Stimulated activated naive B cell treated with anti-CD40 and anti-IgM and Interleukin-4, amounts not matched to agents 10 μg/mL and 1 μg/mL and 100 μg/mL, for 72 hours (primary cell): Measurements from ENCODE around the gene AREL1.

Source experiments
- ATAC-seq, 2 donors: fragments of 150-1000 bp; cut with Tn5 transposase; replicated peaks; 2 replicates each; pipeline ENCODE4 v1.10.0; 2021; ENCODE audit warnings: moderate library complexity in 1 of 2
- DNase-seq: peaks from one replicate; pipeline ENCODE4 v3.0.0; 2021
- H3K27ac Mint-ChIP-seq: one replicate; pipeline ENCODE4 v1.8.0; 2022; ENCODE audit warnings: mild to moderate bottlenecking, mixed read lengths
- H3K27me3 Mint-ChIP-seq, 2 donors: one replicate each; pipeline ENCODE4 v1.8.0; 2022; ENCODE audit warnings: mixed read lengths in 2 of 2
- H3K36me3 Mint-ChIP-seq, 2 donors: one replicate each; pipeline ENCODE4 v1.8.0; 2022; ENCODE audit warnings: mixed read lengths in 2 of 2, mild to moderate bottlenecking in 1 of 2
- H3K4me1 Mint-ChIP-seq, 2 donors: one replicate each; pipeline ENCODE4 v1.8.0; 2022; ENCODE audit warnings: mixed read lengths in 2 of 2, mild to moderate bottlenecking in 1 of 2
- H3K4me3 Mint-ChIP-seq, 2 donors: one replicate each; pipeline ENCODE4 v1.8.0; 2022; ENCODE audit warnings: mild to moderate bottlenecking in 2 of 2, mixed read lengths in 2 of 2, moderate library complexity in 1 of 2
- H3K9me3 Mint-ChIP-seq, 2 donors: one replicate each; pipeline ENCODE4 v1.8.0; 2022; ENCODE audit warnings: mixed read lengths in 2 of 2, mild to moderate bottlenecking in 1 of 2

The AREL1 gene

GRCh38 chr14:74685921-74686678 is 26.8 kb downstream of the AREL1 start:
- no peaks in the 10 kb centered on the region for H3K27me3 Mint-ChIP-seq
- no peak overlapping the region for H3K27ac Mint-ChIP-seq
- peaks cover 29 to 31% of the 10 kb centered on the region in 2 donors for H3K4me1 Mint-ChIP-seq
- peaks cover 45 to 71% of the 10 kb centered on the region in 2 donors for H3K36me3 Mint-ChIP-seq
- H3K9me3 Mint-ChIP-seq: no peaks in the 10 kb centered on the region
- H3K4me3 Mint-ChIP-seq: no peak overlapping the region
- ATAC-seq: no peak
- no peak for DNase-seq

- H3K27me3 Mint-ChIP-seq: no peaks in the 10 kb centered on the region
- H3K27ac Mint-ChIP-seq: no peak overlapping the region
- H3K4me3 Mint-ChIP-seq: peak overlapping the region in 1 of 2 donors; percentile 15
- H3K36me3 Mint-ChIP-seq: peaks cover 46 to 72% of the 10 kb centered on the region in 2 donors
- H3K4me1 Mint-ChIP-seq: peaks cover 31 to 38% of the 10 kb centered on the region in 2 donors
- DNase-seq (no peak), ATAC-seq (peak in 1 of 2 donors; percentile 24)
- H3K9me3 Mint-ChIP-seq: no peaks in the 10 kb centered on the region
These were observed 27.8 kb downstream of the AREL1 start for GRCh38 chr14:74685056-74685455.

DNA sequence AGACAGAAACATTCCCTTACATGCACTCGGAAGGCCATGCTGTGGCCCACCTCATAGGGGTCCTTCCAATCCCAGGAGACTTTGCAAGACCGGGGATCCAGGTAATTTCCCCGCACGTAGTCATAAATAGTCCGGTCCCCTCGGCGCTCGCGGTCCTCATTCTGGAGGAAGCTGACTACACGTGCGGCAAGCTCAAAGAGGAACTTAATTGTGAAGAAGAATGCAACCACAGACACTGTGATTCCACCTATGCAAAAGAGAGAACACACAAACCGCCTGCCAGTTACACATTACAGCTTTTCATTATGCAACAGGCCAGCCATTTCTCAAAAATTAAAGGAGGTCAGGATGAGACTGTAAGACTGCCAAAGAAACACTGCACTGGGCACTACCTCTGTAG is 28.4 kb downstream of the AREL1 start:
- ATAC-seq (peak; percentile 97 to 99), DNase-seq (peak; percentile 39)
- H3K4me3 Mint-ChIP-seq: peak overlapping the region in 1 of 2 donors; percentile 16
- peaks cover 31 to 38% of the 10 kb centered on the region in 2 donors for H3K4me1 Mint-ChIP-seq
- H3K9me3 Mint-ChIP-seq: no peaks in the 10 kb centered on the region
- H3K36me3 Mint-ChIP-seq: peaks cover 48 to 76% of the 10 kb centered on the region in 2 donors
- H3K27ac Mint-ChIP-seq: no peak overlapping the region
- no peaks in the 10 kb centered on the region for H3K27me3 Mint-ChIP-seq

DNA sequence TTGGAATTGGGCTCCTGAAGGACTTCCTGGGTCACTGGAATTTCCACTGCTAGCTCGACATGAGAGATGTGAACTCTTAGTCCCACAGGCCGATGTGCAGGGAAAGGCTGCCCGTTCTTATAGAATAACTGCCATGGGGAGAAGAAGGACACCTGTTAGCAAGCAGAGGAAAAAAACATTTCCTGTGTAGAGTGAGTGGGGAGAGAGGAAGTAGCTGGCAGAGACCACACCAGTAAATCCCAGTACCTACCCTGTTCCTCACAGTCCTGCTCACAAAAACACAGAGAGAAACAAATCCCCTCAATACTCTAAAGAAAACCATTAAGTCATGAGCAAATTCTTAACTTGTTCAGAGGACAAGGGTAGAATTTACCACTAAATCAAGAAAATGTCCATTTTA is 29.5 kb downstream of the AREL1 start:
- DNase-seq (no peak), ATAC-seq (no peak)
- Mint-ChIP-seq H3K4me3 (no peak overlapping the region), H3K9me3 (no peaks in the 10 kb centered on the region), H3K27me3 (no peaks in the 10 kb centered on the region), H3K27ac (no peak overlapping the region), H3K4me1 (peaks cover 26 to 38% of the 10 kb centered on the region in 2 donors), H3K36me3 (peaks cover 46 to 75% of the 10 kb centered on the region in 2 donors)

DNA sequence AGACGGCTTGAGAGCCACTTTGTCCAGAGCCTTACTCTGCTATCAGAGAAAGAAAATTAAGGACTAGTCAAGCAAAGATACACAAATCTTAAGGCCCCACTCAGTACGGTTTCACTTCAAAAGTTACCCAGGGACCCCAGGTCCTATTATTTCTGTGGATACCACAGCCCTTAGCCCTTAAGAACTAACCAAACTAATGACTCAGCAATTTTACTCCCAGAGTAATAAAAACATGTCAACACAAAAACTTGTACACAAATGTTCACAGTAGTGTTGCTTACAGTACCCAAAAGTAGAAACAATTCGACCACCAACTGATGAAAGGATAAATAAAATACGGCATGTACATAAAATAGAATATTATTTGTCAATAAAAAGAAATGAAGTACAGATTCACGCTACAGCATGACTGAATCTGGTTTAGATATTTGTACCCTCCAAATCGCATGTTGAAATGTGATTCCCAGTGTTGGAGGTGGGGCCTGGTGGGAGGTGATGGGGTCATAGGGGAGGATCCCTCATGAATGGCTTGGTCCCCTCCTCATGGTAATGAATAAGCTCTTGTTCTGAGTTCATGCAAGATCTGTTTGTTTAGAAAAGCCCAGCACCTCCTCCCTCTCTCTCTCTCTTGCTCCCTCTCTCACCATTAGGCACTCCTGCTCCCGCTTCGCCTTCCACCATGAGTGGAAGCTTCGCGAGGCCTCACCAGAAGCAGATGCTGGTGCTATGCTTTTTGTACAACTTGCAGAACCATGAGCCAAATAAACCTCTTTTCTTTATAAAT is 30.5 kb downstream of the AREL1 start:
- Mint-ChIP-seq H3K27ac (no peak overlapping the region), H3K9me3 (no peaks in the 10 kb centered on the region), H3K4me3 (no peak overlapping the region), H3K27me3 (no peaks in the 10 kb centered on the region), H3K4me1 (peaks cover 24 to 38% of the 10 kb centered on the region in 2 donors), H3K36me3 (peaks cover 41 to 70% of the 10 kb centered on the region in 2 donors)
- no peak for ATAC-seq
- DNase-seq: no peak

DNA sequence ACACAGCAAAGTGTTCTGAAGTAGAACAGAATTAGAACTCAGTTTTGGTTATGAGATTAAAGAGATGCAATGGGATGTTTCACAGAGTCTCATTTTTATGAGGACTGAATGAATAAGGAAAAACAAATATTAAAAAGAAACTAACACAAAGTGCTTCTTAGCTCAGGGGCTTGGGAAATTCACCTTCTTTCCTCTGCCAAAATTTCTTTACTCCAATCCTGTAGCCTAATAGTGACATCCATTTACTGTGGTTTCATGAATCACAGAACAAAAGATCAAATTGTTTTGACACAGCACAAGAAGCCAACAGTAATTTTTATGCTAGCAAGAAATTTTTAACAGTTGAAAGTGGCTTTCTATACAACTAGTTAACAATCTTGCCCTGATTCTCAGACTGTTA is 37.7 kb downstream of the AREL1 start:
- no peak for ATAC-seq
- no peak for DNase-seq
- H3K9me3 Mint-ChIP-seq: no peaks in the 10 kb centered on the region
- H3K4me3 Mint-ChIP-seq: no peak overlapping the region
- H3K4me1 Mint-ChIP-seq: peaks cover 0 to under 1% of the 10 kb centered on the region in 2 donors
- no peaks in the 10 kb centered on the region for H3K27me3 Mint-ChIP-seq
- no peak overlapping the region for H3K27ac Mint-ChIP-seq
- H3K36me3 Mint-ChIP-seq: peaks cover 32 to 55% of the 10 kb centered on the region in 2 donors

DNA sequence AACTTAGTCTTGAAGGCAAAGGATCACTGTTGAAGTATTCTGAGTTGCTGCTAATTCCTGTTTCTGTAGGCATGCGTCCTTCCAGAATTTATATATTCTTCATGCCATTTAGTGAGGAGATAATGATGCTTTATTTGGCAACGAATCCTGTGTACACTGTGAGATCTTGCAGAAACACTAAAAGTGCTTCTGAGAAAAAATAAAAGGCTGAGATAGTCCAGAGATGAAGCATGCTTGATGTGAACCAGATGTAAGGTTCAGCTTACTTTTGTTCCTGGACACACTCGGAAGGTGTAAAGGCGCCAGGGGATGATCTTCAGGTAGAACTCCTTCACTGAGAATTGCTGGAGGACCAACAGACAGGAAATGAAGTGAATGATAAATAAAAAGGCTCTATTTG is 39.1 kb downstream of the AREL1 start:
- Mint-ChIP-seq H3K27me3 (no peaks in the 10 kb centered on the region), H3K36me3 (peaks cover 34 to 54% of the 10 kb centered on the region in 2 donors)
- no peak for DNase-seq

DNA sequence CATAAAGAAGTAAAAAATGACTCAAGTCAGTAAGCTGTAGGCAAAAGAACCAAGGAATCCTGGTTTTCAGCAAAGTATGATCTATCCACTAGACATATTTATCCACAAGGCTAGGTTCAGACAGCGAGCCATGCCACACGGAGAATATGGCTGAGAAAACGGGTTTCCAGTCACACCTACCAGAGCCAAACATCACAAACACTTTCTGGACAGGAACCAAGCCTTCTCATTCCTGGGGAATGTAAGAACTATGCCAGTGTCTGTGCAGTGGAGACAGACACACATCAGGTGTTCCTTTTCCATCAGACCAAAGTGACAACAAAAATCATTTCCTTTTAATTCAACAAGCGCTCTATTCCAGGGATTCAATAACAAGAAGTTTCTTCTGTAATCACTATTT is 41.1 kb downstream of the AREL1 start:
- ATAC-seq: no peak
- H3K27ac Mint-ChIP-seq: no peak overlapping the region
- DNase-seq: no peak

More for the DNA sequence above, 39.1 kb downstream of the AREL1 start:
- H3K4me1 Mint-ChIP-seq: no peaks in the 10 kb centered on the region
- no peak overlapping the region for H3K4me3 Mint-ChIP-seq
- H3K27ac Mint-ChIP-seq: no peak overlapping the region
- ATAC-seq: no peak
- no peaks in the 10 kb centered on the region for H3K9me3 Mint-ChIP-seq

DNA sequence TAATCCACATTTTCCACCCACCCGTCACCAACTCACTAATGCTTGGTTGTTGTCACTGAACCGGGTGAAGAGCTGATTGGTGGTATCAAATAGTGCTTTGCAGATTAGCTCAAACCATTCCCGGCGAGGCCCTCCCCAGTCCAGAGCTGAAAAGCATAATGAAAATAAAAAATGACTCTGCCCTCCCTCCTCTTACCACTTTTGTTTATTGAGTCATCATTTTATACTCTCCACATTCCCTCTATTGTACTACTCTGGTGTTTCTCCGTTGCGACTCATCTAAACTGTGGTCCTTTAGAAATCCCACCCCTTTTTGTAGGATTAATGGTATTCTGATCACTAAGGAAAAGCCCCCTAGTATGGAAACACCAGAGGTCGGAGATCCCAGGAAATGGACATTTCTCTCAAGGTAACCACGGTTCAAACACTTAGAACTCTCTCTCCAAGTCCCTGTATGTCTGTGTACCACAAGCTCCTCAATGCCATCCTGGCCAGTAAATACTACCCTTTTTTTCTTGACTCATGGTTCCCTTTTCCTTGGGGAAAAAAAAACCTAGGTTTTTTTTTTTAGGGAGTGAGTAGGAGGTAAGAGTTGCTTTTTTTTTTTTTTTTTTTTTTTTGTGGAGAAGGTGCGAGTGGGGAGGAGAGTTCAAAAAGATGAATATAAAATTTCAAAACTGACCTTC is 42.0 kb downstream of the AREL1 start:
- ATAC-seq (no peak), DNase-seq (no peak)
- Mint-ChIP-seq H3K27me3 (no peaks in the 10 kb centered on the region), H3K4me3 (no peak overlapping the region), H3K36me3 (peaks cover 34 to 62% of the 10 kb centered on the region in 2 donors), H3K4me1 (no peaks in the 10 kb centered on the region), H3K27ac (no peak overlapping the region), H3K9me3 (no peaks in the 10 kb centered on the region)

More for the DNA sequence above, 41.1 kb downstream of the AREL1 start:
- Mint-ChIP-seq H3K4me1 (no peaks in the 10 kb centered on the region), H3K4me3 (no peak overlapping the region), H3K36me3 (peaks cover 37 to 59% of the 10 kb centered on the region in 2 donors), H3K9me3 (no peaks in the 10 kb centered on the region), H3K27me3 (no peaks in the 10 kb centered on the region)

- Mint-ChIP-seq H3K4me3 (no peak overlapping the region), H3K27me3 (no peaks in the 10 kb centered on the region), H3K9me3 (no peaks in the 10 kb centered on the region), H3K4me1 (no peaks in the 10 kb centered on the region), H3K36me3 (peaks cover 34 to 55% of the 10 kb centered on the region in 2 donors), H3K27ac (no peak overlapping the region)
- ATAC-seq (no peak), DNase-seq (no peak)
These were observed 43.0 kb downstream of the AREL1 start for GRCh38 chr14:74669846-74670245.

GRCh38 chr14:74669256-74669655 is 43.6 kb downstream of the AREL1 start:
- H3K9me3 Mint-ChIP-seq: no peaks in the 10 kb centered on the region
- no peak overlapping the region for H3K27ac Mint-ChIP-seq
- H3K36me3 Mint-ChIP-seq: peaks cover 38 to 55% of the 10 kb centered on the region in 2 donors
- no peaks in the 10 kb centered on the region for H3K4me1 Mint-ChIP-seq
- H3K4me3 Mint-ChIP-seq: no peak overlapping the region
- ATAC-seq (no peak), DNase-seq (no peak)
- no peaks in the 10 kb centered on the region for H3K27me3 Mint-ChIP-seq

DNA sequence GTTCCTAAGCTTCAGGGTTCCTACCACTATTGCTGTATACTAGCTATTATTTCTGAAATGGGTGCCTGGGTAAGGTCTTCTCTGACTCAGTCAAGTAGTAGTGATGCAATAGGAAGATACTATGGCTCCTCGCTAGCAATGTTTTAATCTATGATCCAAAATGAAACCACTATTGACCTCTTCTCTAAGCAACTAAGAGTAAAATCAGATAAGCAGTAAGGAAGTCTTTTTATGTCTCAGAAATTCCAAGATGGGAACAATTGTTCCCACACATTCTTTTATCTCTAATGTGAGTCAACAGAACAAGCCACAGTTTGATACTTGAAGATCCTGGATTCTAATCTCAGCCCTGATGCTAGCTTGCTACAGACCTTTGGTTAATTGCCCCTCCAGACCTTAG is 45.1 kb downstream of the AREL1 start:
- H3K27me3 Mint-ChIP-seq: no peaks in the 10 kb centered on the region
- ATAC-seq: no peak
- no peak overlapping the region for H3K27ac Mint-ChIP-seq
- H3K36me3 Mint-ChIP-seq: peaks cover 47 to 62% of the 10 kb centered on the region in 2 donors
- no peaks in the 10 kb centered on the region for H3K4me1 Mint-ChIP-seq
- no peak for DNase-seq
- no peaks in the 10 kb centered on the region for H3K9me3 Mint-ChIP-seq
- no peak overlapping the region for H3K4me3 Mint-ChIP-seq

- peaks cover 51 to 60% of the 10 kb centered on the region in 2 donors for H3K36me3 Mint-ChIP-seq
- no peaks in the 10 kb centered on the region for H3K27me3 Mint-ChIP-seq
- no peaks in the 10 kb centered on the region for H3K9me3 Mint-ChIP-seq
- no peak overlapping the region for H3K4me3 Mint-ChIP-seq
- DNase-seq (no peak), ATAC-seq (no peak)
- H3K4me1 Mint-ChIP-seq: no peaks in the 10 kb centered on the region
- H3K27ac Mint-ChIP-seq: no peak overlapping the region
These were observed 48.2 kb downstream of the AREL1 start for GRCh38 chr14:74664717-74665116.

GRCh38 chr14:74663884-74664283 is 49.0 kb downstream of the AREL1 start:
- no peak for DNase-seq
- Mint-ChIP-seq H3K36me3 (peaks cover 45 to 53% of the 10 kb centered on the region in 2 donors), H3K27ac (no peak overlapping the region)

More at GRCh38 chr14:74663884-74664283, 49.0 kb downstream of the AREL1 start:
- Mint-ChIP-seq H3K4me1 (no peaks in the 10 kb centered on the region), H3K4me3 (no peak overlapping the region), H3K9me3 (no peaks in the 10 kb centered on the region), H3K27me3 (no peaks in the 10 kb centered on the region)
- ATAC-seq: no peak
